ENCODE data around the gene C10orf90.

GRCh38 chr10:126497672-126498071 lies 172.8 kb downstream of the C10orf90 start:
- no peak for TF ChIP-seq CTCF (conservative IDR thresholded peaks at IDR 0.05; ENCODE audit: low read depth, low read length)
- no peak for TF ChIP-seq EZH2 (IDR thresholded peaks at IDR 0.05; ENCODE audit: low read length, unreplicated experiment)
